Measurements from ENCODE around the gene ZNF827.

ZNF827 gene

DNA sequence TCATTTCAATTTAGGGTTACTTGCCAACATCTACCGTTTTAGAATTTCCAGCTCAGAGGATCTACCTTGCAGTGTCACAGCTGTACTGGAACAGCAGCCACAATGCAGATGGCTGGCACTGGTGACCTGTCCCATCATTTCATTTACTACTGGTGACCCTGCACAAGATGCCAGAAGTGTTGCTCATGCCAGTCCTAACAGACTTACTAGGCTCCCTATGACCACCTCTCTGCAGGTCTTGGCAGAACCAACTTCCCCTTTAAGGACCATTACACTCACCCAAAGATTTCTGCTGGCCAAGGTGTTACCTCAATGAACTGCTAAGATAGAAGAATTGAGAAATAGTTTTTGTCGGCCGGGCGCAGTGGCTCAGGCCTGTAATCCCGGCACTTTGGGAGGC is 151.8 kb downstream of the ZNF827 start:
- no peaks in the 10 kb centered on the region for H4K20me1 ChIP-seq (ENCODE audit: insufficient read depth, low read length, poor library complexity, severe bottlenecking)
- H3K79me2 ChIP-seq (ENCODE audit: insufficient read depth, low read length): no peaks in the 10 kb centered on the region
- H2AFZ ChIP-seq (ENCODE audit: low read length): no peak overlapping the region
- peaks cover 4% of the 10 kb centered on the region for H3K4me1 ChIP-seq (ENCODE audit: insufficient read depth, low read length, poor library complexity, severe bottlenecking)
- H3K27me3 ChIP-seq (ENCODE audit: insufficient read depth, low read length, poor library complexity, severe bottlenecking): no peaks in the 10 kb centered on the region
- no peak for TF ChIP-seq EZH2phosphoT487 (IDR thresholded peaks at IDR 0.05; ENCODE audit: borderline replicate concordance)
- TF ChIP-seq, protein P1, sequence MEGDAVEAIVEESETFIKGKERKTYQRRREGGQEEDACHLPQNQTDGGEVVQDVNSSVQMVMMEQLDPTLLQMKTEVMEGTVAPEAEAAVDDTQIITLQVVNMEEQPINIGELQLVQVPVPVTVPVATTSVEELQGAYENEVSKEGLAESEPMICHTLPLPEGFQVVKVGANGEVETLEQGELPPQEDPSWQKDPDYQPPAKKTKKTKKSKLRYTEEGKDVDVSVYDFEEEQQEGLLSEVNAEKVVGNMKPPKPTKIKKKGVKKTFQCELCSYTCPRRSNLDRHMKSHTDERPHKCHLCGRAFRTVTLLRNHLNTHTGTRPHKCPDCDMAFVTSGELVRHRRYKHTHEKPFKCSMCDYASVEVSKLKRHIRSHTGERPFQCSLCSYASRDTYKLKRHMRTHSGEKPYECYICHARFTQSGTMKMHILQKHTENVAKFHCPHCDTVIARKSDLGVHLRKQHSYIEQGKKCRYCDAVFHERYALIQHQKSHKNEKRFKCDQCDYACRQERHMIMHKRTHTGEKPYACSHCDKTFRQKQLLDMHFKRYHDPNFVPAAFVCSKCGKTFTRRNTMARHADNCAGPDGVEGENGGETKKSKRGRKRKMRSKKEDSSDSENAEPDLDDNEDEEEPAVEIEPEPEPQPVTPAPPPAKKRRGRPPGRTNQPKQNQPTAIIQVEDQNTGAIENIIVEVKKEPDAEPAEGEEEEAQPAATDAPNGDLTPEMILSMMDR (conservative IDR thresholded peaks at IDR 0.05; ENCODE audit: low read length): no peak
- peaks cover 41% of the 10 kb centered on the region for H3K36me3 ChIP-seq (ENCODE audit: insufficient read depth, low read length)
- H3F3A ChIP-seq (ENCODE audit: low read depth): no peaks in the 10 kb centered on the region
- H3K4me2 ChIP-seq (ENCODE audit: low read depth, low read length, poor library complexity, severe bottlenecking): no peak overlapping the region
- no peaks in the 10 kb centered on the region for H3K9me2 ChIP-seq (replicated peaks; ENCODE audit: low read depth, low read length)
- H3K4me3 ChIP-seq (ENCODE audit: low read length, poor library complexity, severe bottlenecking): no peak overlapping the region
- peaks cover 6% of the 10 kb centered on the region; the same call in 1 of the 2 replicates for H3K9me3 ChIP-seq (ENCODE audit: insufficient read depth, low read depth, low read length)
- no peak overlapping the region for H3K9ac ChIP-seq (ENCODE audit: low read depth, low read length, poor library complexity, severe bottlenecking)

DNA sequence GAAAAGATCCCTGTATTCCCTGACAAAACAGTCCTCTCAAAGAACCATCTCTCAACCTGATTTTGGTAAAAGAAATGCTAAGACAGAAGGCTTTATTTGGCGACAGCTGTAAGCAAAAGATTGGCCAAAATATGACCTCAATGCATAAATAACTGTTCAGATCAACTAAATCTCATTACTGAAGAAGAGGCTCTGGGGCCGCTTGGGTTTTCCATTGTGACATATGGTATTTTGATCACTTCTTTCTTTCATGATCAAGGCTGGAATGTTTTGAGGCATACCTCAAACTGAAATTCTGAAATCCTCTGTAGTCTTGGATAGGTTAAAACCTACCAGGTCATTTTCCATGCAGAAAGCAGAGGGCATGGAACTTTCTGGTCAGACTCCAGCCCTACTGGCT is 152.4 kb downstream of the ZNF827 start:
- Histone ChIP-seq H3K79me2 (ENCODE audit: insufficient read depth, low read length) (no peaks in the 10 kb centered on the region), H3K4me1 (ENCODE audit: insufficient read depth, low read length, poor library complexity, severe bottlenecking) (peaks cover 5% of the 10 kb centered on the region), H3F3A (ENCODE audit: low read depth) (no peaks in the 10 kb centered on the region), H3K36me3 (ENCODE audit: insufficient read depth, low read length) (peaks cover 38% of the 10 kb centered on the region), H4K20me1 (ENCODE audit: insufficient read depth, low read length, poor library complexity, severe bottlenecking) (no peaks in the 10 kb centered on the region), H3K9me3 (ENCODE audit: insufficient read depth, low read depth, low read length) (peaks cover 6% of the 10 kb centered on the region; the same call in 1 of the 2 replicates), H3K9me2 (replicated peaks; ENCODE audit: low read depth, low read length) (no peaks in the 10 kb centered on the region), H3K27me3 (ENCODE audit: insufficient read depth, low read length, poor library complexity, severe bottlenecking) (no peaks in the 10 kb centered on the region), H2AFZ (ENCODE audit: low read length) (no peak overlapping the region), H3K4me2 (ENCODE audit: low read depth, low read length, poor library complexity, severe bottlenecking) (no peak overlapping the region), H3K9ac (ENCODE audit: low read depth, low read length, poor library complexity, severe bottlenecking) (no peak overlapping the region), H3K4me3 (ENCODE audit: low read length, poor library complexity, severe bottlenecking) (no peak overlapping the region)
- TF ChIP-seq, protein P1 (conservative IDR thresholded peaks at IDR 0.05; ENCODE audit: low read length): no peak
- TF ChIP-seq EZH2phosphoT487 (IDR thresholded peaks at IDR 0.05; ENCODE audit: borderline replicate concordance): no peak

DNA sequence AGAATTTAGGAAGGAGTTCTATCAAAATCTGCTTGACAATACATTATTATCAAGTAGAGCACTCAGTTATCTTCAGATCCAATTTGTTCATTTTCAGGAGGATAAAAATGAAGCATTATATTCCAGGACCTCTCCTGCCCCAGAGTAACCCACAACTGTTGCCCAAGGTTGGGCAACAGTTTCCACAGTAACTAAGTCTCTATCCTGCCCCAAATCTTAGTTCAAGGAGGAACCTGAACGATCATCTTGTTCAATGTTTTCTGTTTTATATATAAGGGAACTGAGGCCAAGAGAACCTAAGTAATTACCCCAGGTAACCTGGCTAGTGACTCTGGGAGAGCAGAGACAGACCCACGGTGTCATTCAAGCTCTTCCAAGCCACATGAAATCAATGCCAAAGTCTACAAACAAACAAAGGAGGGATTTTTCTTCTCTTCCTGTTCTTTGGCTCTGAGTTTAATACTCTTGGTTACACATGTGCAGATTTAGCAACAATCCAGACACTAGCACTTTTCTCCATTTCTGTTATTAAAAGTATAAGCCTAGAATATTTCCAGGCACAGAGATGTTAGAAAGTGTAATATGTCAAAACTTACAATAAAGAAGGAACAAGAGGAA is 153.1 kb downstream of the ZNF827 start:
- Histone ChIP-seq H3K9me2 (replicated peaks; ENCODE audit: low read depth, low read length) (no peaks in the 10 kb centered on the region), H3K9ac (ENCODE audit: low read depth, low read length, poor library complexity, severe bottlenecking) (no peak overlapping the region), H3K27me3 (ENCODE audit: insufficient read depth, low read length, poor library complexity, severe bottlenecking) (no peaks in the 10 kb centered on the region), H3F3A (ENCODE audit: low read depth) (no peaks in the 10 kb centered on the region), H3K4me1 (ENCODE audit: insufficient read depth, low read length, poor library complexity, severe bottlenecking) (peaks cover 7% of the 10 kb centered on the region), H4K20me1 (ENCODE audit: insufficient read depth, low read length, poor library complexity, severe bottlenecking) (no peaks in the 10 kb centered on the region), H3K36me3 (ENCODE audit: insufficient read depth, low read length) (peaks cover 39% of the 10 kb centered on the region), H3K9me3 (ENCODE audit: insufficient read depth, low read depth, low read length) (peaks cover 6% of the 10 kb centered on the region; the same call in 1 of the 2 replicates), H3K4me2 (ENCODE audit: low read depth, low read length, poor library complexity, severe bottlenecking) (no peak overlapping the region), H2AFZ (ENCODE audit: low read length) (no peak overlapping the region), H3K79me2 (ENCODE audit: insufficient read depth, low read length) (no peaks in the 10 kb centered on the region), H3K4me3 (ENCODE audit: low read length, poor library complexity, severe bottlenecking) (no peak overlapping the region)
- TF ChIP-seq, protein P1 (conservative IDR thresholded peaks at IDR 0.05; ENCODE audit: low read length): no peak
- no peak for TF ChIP-seq EZH2phosphoT487 (IDR thresholded peaks at IDR 0.05; ENCODE audit: borderline replicate concordance)

Data from Loucy (cell line).